Subcutaneous preadipocyte (primary cell): ENCODE measurements around the gene NLRP14. TPM values are rescaled to one million over a fixed set of nuclear protein-coding genes. Genes with fewer than 3 reads are reported as not detected.

Source experiments
- total RNA-seq: library from RNA; depleted of rRNA; stranded (reverse); fragments of >200 nt; gene quantifications from 2 replicates; pipeline ENCODE4 v1.2.3, GENCODE V29; 2012

NLRP14 gene
- total RNA-seq, result under 0.01 and 0.20 TPM in 2 replicates

DNA sequence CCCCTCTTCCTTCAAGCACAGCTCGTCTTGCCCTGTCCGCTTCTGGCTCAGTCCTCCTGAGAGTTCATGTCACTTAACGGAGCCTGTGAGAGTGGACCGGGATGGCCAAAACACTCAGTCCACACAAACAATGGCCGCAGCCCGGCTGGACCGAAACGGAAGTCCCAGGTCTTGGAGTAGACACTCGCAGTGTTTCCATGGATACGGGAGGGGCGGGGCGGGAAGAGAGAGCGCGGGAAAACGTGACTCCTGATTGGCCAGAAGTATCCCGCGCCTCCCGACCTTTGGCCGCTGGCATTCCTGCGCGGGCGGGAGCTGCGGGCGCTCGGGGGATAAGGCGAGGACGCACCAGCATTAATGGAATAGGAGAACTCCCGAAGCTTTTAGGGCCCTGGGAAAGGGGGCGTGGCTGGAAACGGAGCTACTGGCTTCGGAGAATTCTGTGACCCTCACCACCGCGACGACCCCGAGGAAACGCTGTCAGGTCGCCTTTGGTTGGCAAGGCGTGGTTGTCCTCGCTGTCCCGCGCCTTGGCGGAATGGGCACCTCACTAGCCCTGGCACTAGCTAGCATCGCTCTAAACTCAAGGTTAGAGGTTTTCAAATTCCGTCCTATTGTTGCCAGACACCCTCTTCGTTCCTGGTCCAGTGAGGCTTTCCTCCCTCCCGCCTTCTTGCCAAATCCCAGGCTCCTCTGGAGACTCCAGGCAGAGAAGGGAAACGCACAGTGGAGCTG lies at the start of gene NLRP14, which contains the start of gene ZNF214:
TSS of gene NLRP14 (plus strand) at position 297 of the 735 bp plus-strand sequence. CDS start 18,108 bp downstream, outside the sequence.
TSS of gene ZNF214 (minus strand) at position 164 of the 735 bp plus-strand sequence. CDS start 17,511 bp downstream, outside the sequence.

DNA sequence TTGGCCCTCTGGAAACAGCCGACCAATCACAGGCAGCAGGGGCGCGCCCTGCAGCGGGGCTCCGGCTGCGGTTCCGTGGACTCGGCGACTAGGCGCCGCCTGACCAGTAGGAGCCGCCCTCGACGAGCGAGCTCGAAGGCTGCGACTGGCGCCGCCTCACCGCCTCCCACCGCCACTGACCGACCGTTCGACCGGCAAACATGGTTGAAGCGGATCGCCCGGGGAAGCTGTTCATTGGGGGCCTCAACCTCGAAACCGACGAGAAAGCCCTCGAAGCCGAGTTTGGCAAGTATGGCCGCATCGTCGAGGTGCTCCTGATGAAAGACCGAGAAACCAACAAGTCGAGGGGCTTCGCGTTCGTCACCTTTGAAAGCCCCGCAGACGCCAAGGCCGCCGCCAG lies 68.6 kb downstream of the NLRP14 start, which contains the start of gene RBMXL2:
TSS of gene RBMXL2 (plus strand) at position 78 of the 400 bp plus-strand sequence. CDS start at position 201, 123 bp downstream.

Other genes with a start within 250 kb of the NLRP14 start
- under 0.01 and 0.20 TPM in 2 replicates for gene OR2AG2, start 248.5 kb upstream of the NLRP14 start, total RNA-seq
- gene OR2AG1, start 237.5 kb upstream of the NLRP14 start, total RNA-seq, result under 0.01 TPM in 1 of 2 replicates, not detected in the other
- under 0.01 and 0.59 TPM in 2 replicates for gene OR6A2, start 220.8 kb upstream of the NLRP14 start, total RNA-seq
- not detected in 2 replicates for gene OR10A5, start 174.8 kb upstream of the NLRP14 start, total RNA-seq
- not detected in 2 replicates for gene OR10A2, start 157.4 kb upstream of the NLRP14 start, total RNA-seq
- not detected in 2 replicates for gene OR10A4, start 143.9 kb upstream of the NLRP14 start, total RNA-seq
- under 0.01 and 0.78 TPM in 2 replicates for gene OR2D2, start 128.0 kb upstream of the NLRP14 start, total RNA-seq
- under 0.01 TPM in 1 of 2 replicates, not detected in the other for gene OR2D3, start 99.5 kb upstream of the NLRP14 start, total RNA-seq
- 2.2 and 5.7 TPM in 2 replicates for gene ZNF215, start 94.1 kb upstream of the NLRP14 start, total RNA-seq
- gene ZNF214, start 133 bp upstream of the NLRP14 start, total RNA-seq, result 1.2 and 1.8 TPM in 2 replicates
- gene RBMXL2, start 68.5 kb downstream of the NLRP14 start, total RNA-seq, result not detected in 2 replicates
- gene SYT9, start 231.4 kb downstream of the NLRP14 start, total RNA-seq, result under 0.01 TPM in 1 of 2 replicates, not detected in the other